Spleen (tissue), 11 donors: ENCODE data around the gene MRPL17. TPM values are rescaled to one million over a fixed set of nuclear protein-coding genes. Genes with fewer than 3 reads are reported as not detected.
"Not testable (repeated sequence)": the region's sequence is repeated elsewhere in the genome, so short reads cannot be mapped to it uniquely, and the experiment has no call there.

Source experiments
- DNase-seq: peaks from one replicate; pipeline ENCODE4 v3.0.0-alpha.2; 2020
- H3K27ac ChIP-seq, 8 donors: fragments of 200-600 bp; sonication (generic) in 7 of 8; 1 replicate in 4 of 8; 2 replicates in 4 of 8; pipeline versions ENCODE4 v1.5.0 to v1.8.0; 2016 to 2021; ENCODE audit warnings: inconsistent platforms in 4 of 8, mild to moderate bottlenecking in 4 of 8, moderate library complexity in 1 of 8
- H3K27me3 ChIP-seq, 7 donors: fragments of 200-600 bp; sonication (generic) in 6 of 7; replicated peaks in 1 of 7; 1 replicate in 4 of 7; 2 replicates in 3 of 7; pipeline versions ENCODE4 v1.5.0 to v1.8.0; 2016 to 2021; ENCODE audit warnings: inconsistent platforms in 3 of 7, mild to moderate bottlenecking in 1 of 7
- H3K36me3 ChIP-seq, 6 donors: fragments of 200-600 bp; sonication (generic) in 5 of 6; 1 replicate in 4 of 6; 2 replicates in 2 of 6; pipeline versions ENCODE4 v1.5.0 to v1.8.0; 2016 to 2021; ENCODE audit warnings: inconsistent platforms in 2 of 6
- H3K4me1 ChIP-seq, 6 donors: fragments of 200-600 bp; sonication (generic) in 5 of 6; 1 replicate in 3 of 6; 2 replicates in 3 of 6; pipeline versions ENCODE4 v1.5.0 to v1.8.0; 2016 to 2021; ENCODE audit warnings: inconsistent platforms in 3 of 6
- H3K4me3 ChIP-seq, 8 donors: fragments of 200-600 bp; sonication (generic) in 7 of 8; 1 replicate in 4 of 8; 2 replicates in 4 of 8; pipeline versions ENCODE4 v1.5.0 to v1.8.0; 2016 to 2021; ENCODE audit warnings: inconsistent platforms in 4 of 8, mild to moderate bottlenecking in 4 of 8, moderate library complexity in 2 of 8
- H3K9me3 ChIP-seq, 8 donors: fragments of 200-600 bp; sonication (generic) in 7 of 8; 1 replicate in 4 of 8; 2 replicates in 4 of 8; pipeline versions ENCODE4 v1.5.0 to v1.8.0; 2016 to 2021; ENCODE audit warnings: inconsistent platforms in 4 of 8
- CTCF ChIP-seq, 11 experiments: fragments of 200-600 bp in 7 of 11; fragments of 450-650 bp in 4 of 11; sonication (generic) in 4 of 11; IDR thresholded peaks in 8 of 11; conservative IDR thresholded peaks in 3 of 11; 1 replicate in 7 of 11; 2 replicates in 4 of 11; pipeline versions ENCODE4 v1.4.0 to v1.8.0; 2016 to 2021; ENCODE audit warnings: antibody characterized with exemption in 11 of 11, inconsistent platforms in 4 of 11, mild to moderate bottlenecking in 1 of 11
- POLR2A ChIP-seq, 3 donors: fragments of 450-650 bp; IDR thresholded peaks; one replicate each; pipeline ENCODE4 v1.5.1; 2017; ENCODE audit warnings: antibody characterized with exemption in 3 of 3, mild to moderate bottlenecking in 1 of 3
- POLR2AphosphoS5 ChIP-seq, 3 donors: sonication (generic); formaldehyde crosslinking; IDR thresholded peaks; one replicate each; pipeline ENCODE4 v1.5.1; 2017; ENCODE audit warnings: antibody characterized with exemption in 3 of 3
- WGBS, 5 donors: extraction: QIAGEN DNeasy Blood & Tissue Kit in 3 of 5; methylation state at CpG; one replicate each; pipeline versions ENCODE4 v1.1.5 to v1.1.7; 2013 to 2018; 5-methylcytosine and 5-hydroxymethylcytosine counted together
- intact Hi-C: fragments of 100-400 bp; cut with DNase I; formaldehyde crosslinking; loops from one replicate; pipeline ENCODE4 v1.15.0; 2023; ENCODE audit warnings: low total_unique reads
- polyA plus RNA-seq, 3 donors: library from polyadenylated mRNA; stranded (reverse); fragments of 200-250 nt; gene quantifications; one replicate each; pipeline ENCODE4 v1.2.1, GENCODE V29; 2013
- total RNA-seq, 7 donors: library from RNA; depleted of rRNA in 3 of 7; stranded (reverse); fragments of >200 nt in 3 of 7; fragmentation: NEBNext Ultra II Directional in 4 of 7; extraction: Animal tissue kit (Norgen Biotek cat#: 25700) in 4 of 7; gene quantifications; one replicate each; pipeline versions ENCODE4 v1.1.0 to v1.2.1, GENCODE V29; 2016 to 2021
- donor health status: healthy with polysubstance abuse.
- donor health status: DM: no; HTN: no; CAD: no; lungs with moderate emphysema.
- donor health status: DM: no; HTN: no; CAD: no.
- donor health status: Bipolar disorder and iron deficiency.
- donor health status: healthy.
- donor health status: DM: no; HTN: no; CAD: no.
- donor health status: DM: yes; HTN: yes; CAD: no.

The MRPL17 gene
- total and polyA plus RNA-seq, 10 donors = 31.1 to 74.7 (median 42.0) TPM

GRCh38 chr11:6703247-6704063, 20.3 kb upstream of the MRPL17 start:
- intact Hi-C loops = loop anchor here (10.0 kb wide), 1 partner anchor 51 kb away; no protein-coding TSS in a partner anchor
- 52 to 74% (median 69%) methylated on average over 2 of the region's 2 CpGs for WGBS, 5 donors
- peak in 8 of 11 experiments; percentile 26 to 67 (median 57) for TF ChIP-seq CTCF (IDR thresholded peaks at IDR 0.05 in 8 of 11, conservative IDR thresholded peaks at IDR 0.05 in 3 of 11)
- TF ChIP-seq POLR2A (IDR thresholded peaks at IDR 0.05) = no peak
- peak in 1 of 3 donors; percentile 50 for TF ChIP-seq POLR2AphosphoS5 (IDR thresholded peaks at IDR 0.05)
- Histone ChIP-seq H3K9me3 (no peaks in the 10 kb centered on the region), H3K4me1 (peaks cover 0 to 40% (median 24%) of the 10 kb centered on the region in 6 donors), H3K36me3 (peaks cover 0 to 21% (median 0%) of the 10 kb centered on the region in 6 donors), H3K4me3 (no peak overlapping the region), H3K27me3 (no peaks in the 10 kb centered on the region), H3K27ac (peak overlapping the region in 7 of 8 donors; percentile 42 to 83 (median 71))
- DNase-seq = no peak

DNA sequence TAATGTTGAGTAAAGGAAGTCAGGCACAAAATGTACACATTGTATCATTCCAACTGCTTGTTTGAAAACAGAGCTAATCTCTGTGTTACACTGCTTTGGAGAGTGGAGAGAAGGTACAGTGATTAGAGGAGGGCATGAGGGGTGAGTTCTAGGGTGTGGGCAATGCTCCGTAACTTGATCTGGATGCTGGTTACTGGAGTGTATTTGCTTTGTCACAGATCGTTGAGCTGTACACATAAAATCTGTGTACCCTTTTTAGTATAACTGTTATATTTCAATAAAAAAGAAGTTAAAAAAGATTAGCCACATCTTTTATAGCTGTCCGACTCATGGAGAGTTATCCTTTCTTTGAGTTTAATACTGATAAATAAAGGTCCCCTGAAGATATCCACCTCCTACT, 18.8 kb upstream of the MRPL17 start:
- H3K4me3 ChIP-seq, H3K27me3 ChIP-seq, DNase-seq, H3K9me3 ChIP-seq: not testable (repeated sequence)
- H3K27ac ChIP-seq = peak overlapping the region in 7 of 8 donors; percentile 65 to 83 (median 72)
- 58 to 84% (median 69%) methylated on average over 3 of the region's 3 CpGs for WGBS, 5 donors
- intact Hi-C loops = loop anchor here (10.0 kb wide), 1 partner anchor 53 kb away; no protein-coding TSS in a partner anchor
- H3K36me3 ChIP-seq = peaks cover 0 to 16% (median 0%) of the 10 kb centered on the region in 6 donors
- peaks cover 0 to 35% (median 24%) of the 10 kb centered on the region in 6 donors for H3K4me1 ChIP-seq

- Histone ChIP-seq H3K36me3 (peaks cover 0 to 10% (median 0%) of the 10 kb centered on the region in 6 donors), H3K9me3 (no peaks in the 10 kb centered on the region), H3K27ac (peak overlapping the region; percentile 61 to 88 (median 82)), H3K4me1 (peaks cover 10 to 45% (median 28%) of the 10 kb centered on the region in 6 donors), H3K4me3 (no peak overlapping the region), H3K27me3 (no peaks in the 10 kb centered on the region)
- intact Hi-C loops = no loop called here
- no peak for DNase-seq
- 20 to 62% (median 48%) methylated on average over 1 of the region's 1 CpG for WGBS, 5 donors
- TF ChIP-seq POLR2AphosphoS5 (IDR thresholded peaks at IDR 0.05) (peak in 1 of 3 donors; percentile 53), CTCF (IDR thresholded peaks at IDR 0.05 in 8 of 11, conservative IDR thresholded peaks at IDR 0.05 in 3 of 11) (no peak)
Measured at GRCh38 chr11:6695377-6695776, 12.2 kb upstream of the MRPL17 start.

DNA sequence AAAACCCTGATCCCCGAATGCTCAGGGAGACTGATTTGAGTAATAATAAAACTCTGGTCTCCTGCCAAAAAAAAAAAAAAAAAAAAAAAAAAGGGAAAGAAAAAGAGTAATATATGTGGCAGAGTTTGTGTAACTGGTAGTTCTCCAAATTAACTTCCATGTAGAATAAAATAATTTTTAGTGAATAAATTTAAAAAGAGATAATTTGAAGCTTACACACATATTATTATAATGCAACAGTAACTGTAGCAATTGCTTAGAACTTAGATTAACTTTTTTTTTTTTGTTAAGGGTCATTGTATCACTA, 11.0 kb upstream of the MRPL17 start:
- TF ChIP-seq POLR2A (IDR thresholded peaks at IDR 0.05) (no peak), POLR2AphosphoS5 (IDR thresholded peaks at IDR 0.05) (no peak), CTCF (IDR thresholded peaks at IDR 0.05 in 8 of 11, conservative IDR thresholded peaks at IDR 0.05 in 3 of 11) (no peak)
- Histone ChIP-seq H3K27ac (peak overlapping the region; percentile 55 to 88 (median 82)), H3K4me1 (peaks cover 10 to 45% (median 28%) of the 10 kb centered on the region in 6 donors), H3K36me3 (peaks cover 0 to 6% (median 0%) of the 10 kb centered on the region in 6 donors), H3K27me3 (no peaks in the 10 kb centered on the region), H3K4me3 (no peak overlapping the region), H3K9me3 (no peaks in the 10 kb centered on the region)
- intact Hi-C loops = no loop called here
- no peak for DNase-seq
- 13 to 44% (median 19%) methylated on average over 1 of the region's 1 CpG for WGBS, 5 donors
